Measurements from ENCODE around the gene CD38.
"Not testable (repeated sequence)": the region's sequence is repeated elsewhere in the genome, so short reads cannot be mapped to it uniquely, and the experiment has no call there.

The CD38 gene

DNA sequence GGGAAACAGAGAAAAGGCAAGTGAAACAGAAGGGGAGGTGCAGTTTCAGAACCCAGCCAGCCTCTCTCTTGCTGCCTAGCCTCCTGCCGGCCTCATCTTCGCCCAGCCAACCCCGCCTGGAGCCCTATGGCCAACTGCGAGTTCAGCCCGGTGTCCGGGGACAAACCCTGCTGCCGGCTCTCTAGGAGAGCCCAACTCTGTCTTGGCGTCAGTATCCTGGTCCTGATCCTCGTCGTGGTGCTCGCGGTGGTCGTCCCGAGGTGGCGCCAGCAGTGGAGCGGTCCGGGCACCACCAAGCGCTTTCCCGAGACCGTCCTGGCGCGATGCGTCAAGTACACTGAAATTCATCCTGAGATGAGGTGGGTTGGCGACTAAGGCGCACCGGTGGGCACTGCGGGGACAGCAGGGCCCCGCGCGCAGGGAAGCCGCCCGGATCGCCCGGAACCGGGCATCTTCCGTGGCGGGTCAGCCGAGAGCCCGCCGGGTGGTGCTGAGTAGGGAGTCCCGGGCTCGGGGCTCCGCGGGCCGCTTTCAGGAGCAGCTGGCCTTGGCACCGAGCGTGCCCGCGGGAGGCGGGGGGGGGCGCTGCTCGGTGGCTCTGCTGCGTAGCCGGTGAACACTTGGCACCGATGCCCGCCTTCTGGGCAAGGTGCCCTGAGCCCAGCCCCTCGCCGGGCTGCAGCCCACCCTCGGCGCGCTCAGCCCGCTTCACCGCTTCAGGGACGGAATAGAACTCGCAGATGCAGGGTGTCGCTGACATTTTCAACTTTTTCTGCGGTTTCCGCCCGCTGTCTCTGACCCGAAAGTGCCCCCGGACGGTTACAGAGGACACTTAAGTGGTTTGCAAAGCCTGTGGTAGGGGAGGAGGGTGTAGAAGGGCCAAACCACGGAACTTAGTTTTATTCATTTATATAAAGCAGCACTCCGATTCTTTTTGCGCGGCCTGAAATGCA, at the start of gene CD38:
Gene CD38 (plus strand): TSS at position 40 of the 953 bp plus-strand sequence. CDS start 87 bp downstream, at position 127.
- peak within 1 kb of the TSS; percentile 31 for H3K27ac ChIP-seq
- TF ChIP-seq, protein P1, sequence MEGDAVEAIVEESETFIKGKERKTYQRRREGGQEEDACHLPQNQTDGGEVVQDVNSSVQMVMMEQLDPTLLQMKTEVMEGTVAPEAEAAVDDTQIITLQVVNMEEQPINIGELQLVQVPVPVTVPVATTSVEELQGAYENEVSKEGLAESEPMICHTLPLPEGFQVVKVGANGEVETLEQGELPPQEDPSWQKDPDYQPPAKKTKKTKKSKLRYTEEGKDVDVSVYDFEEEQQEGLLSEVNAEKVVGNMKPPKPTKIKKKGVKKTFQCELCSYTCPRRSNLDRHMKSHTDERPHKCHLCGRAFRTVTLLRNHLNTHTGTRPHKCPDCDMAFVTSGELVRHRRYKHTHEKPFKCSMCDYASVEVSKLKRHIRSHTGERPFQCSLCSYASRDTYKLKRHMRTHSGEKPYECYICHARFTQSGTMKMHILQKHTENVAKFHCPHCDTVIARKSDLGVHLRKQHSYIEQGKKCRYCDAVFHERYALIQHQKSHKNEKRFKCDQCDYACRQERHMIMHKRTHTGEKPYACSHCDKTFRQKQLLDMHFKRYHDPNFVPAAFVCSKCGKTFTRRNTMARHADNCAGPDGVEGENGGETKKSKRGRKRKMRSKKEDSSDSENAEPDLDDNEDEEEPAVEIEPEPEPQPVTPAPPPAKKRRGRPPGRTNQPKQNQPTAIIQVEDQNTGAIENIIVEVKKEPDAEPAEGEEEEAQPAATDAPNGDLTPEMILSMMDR (conservative IDR thresholded peaks at IDR 0.05), result no peak

DNA sequence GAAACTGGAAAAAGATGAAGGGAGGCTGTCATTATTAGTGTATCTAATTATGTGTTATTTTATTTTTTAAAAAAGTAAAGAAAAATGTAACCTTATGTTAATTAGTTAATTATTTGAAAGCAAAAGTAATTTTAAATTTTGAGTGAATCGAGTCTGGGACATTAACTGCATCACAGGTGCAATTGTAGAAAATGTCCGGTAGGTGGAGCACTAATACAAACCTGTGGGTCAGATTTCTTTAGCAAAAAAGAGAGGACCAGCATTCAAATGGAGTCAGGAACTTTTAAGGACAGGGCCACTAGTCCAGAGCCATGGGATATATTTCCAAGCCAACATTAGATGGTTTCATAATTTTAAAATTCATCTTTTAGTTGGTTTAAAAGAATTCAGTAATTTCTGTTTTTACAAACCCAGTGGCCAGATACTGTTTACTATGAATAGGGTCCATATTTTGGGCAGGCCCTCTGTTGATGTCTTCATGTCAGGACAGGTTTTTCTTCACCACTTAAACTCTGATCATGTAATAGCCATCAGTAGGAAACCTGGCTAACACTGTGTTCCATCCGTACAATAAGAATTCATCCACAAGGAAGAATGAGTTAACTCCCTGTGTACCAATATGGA, 48.1 kb upstream of the CD38 start:
- TF ChIP-seq, protein P1 (conservative IDR thresholded peaks at IDR 0.05), result peak; percentile 90
- H3K27ac ChIP-seq, result no peak overlapping the region

DNA sequence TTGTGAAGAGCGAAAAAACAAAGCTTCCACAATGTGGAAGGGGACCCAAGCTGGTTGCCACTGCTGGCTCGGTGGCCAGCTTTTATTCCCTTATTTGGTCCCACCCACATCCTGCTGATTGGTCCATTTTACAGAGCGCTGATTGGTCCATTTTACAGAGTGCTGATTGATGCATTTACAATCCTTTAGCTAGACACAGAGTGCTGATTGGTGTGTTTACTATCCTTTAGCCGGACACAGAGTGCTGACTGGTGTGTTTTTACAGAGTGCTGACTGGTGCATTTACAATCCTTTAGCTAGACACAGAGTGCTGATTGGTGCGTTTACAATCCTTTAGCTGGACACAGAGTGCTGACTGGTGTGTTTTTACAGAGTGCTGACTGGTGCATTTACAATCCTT, 45.1 kb upstream of the CD38 start:
- H3K27ac ChIP-seq, result not testable (repeated sequence)

- TF ChIP-seq, protein P1 (conservative IDR thresholded peaks at IDR 0.05), result no peak
- no peak overlapping the region for H3K27ac ChIP-seq
Measured at GRCh38 chr4:15735536-15735935, 42.6 kb upstream of the CD38 start.

- TF ChIP-seq, protein P1 (conservative IDR thresholded peaks at IDR 0.05), result no peak
- H3K27ac ChIP-seq, result no peak overlapping the region
Measured at GRCh38 chr4:15736514-15737050, 41.5 kb upstream of the CD38 start.

DNA sequence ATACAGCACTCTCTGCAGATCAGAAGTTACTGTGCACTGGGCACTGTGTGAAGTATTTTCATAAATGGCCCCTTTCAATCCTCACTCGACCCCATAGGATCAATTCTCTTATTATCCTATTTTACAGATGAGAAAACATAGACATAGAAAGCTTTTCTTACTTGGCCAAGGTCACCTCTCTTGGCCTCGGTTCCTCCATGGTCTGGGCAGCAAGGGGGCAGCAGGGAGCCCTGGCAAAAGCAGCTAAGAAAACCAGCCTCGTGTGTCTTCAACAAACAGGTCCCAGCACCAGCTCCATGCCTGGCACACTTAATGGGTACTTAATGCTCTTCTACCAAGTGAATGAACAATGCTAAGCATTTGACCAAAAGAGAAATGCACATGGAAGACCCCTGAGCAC, 40.9 kb upstream of the CD38 start:
- TF ChIP-seq, protein P1 (conservative IDR thresholded peaks at IDR 0.05), result no peak
- no peak overlapping the region for H3K27ac ChIP-seq

GRCh38 chr4:15738877-15739276, 39.3 kb upstream of the CD38 start:
- TF ChIP-seq, protein P1 (conservative IDR thresholded peaks at IDR 0.05), result no peak

More at GRCh38 chr4:15738877-15739276, 39.3 kb upstream of the CD38 start:
- H3K27ac ChIP-seq, result no peak overlapping the region; the same call in 1 of the 2 replicates
